Measurements from ENCODE around the gene EML6. TPM values are rescaled to one million over a fixed set of nuclear protein-coding genes. Genes with fewer than 3 reads are reported as not detected.

Gene EML6
- total and polyA plus RNA-seq, 7 donors, result 0.38 to 9.3 (median 2.5) TPM

DNA sequence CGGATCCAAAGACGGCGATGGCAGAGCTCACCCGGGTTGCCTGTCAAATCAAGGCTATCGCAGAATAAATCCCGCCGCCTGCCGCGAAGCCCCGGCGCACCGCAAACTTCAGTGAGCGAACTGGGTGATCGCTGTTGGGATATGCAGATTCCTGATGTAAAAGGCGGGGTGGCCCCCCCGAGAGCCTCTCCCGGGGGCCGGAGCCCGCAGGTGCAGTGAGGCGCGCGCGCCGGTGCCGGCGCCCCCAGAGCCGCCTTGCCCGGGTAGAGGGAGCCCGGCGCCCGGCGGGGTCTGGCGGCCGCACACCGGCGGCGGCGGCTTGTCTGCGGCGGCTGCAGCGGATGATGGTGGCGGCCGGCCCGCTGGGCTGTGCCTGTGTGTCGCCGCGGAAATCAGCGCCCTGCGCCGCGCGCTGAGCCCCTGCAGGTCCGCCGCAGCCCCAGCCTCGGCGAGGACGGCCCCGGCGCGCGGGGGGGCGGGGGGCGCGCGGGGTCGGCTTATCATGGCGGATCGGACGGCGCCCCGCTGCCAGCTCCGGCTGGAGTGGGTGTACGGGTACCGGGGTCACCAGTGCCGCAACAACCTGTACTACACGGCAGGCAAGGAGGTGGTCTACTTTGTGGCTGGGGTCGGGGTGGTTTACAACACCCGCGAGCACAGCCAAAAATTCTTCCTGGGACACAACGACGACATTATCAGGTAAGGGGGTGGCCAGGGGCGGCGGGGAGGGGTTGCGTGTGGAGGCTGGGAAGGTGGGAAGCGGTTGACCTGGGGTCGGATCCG is 1.3 kb downstream of the EML6 start:
- Histone ChIP-seq H3K27ac (no peak overlapping the region), H3K36me3 (ENCODE audit: insufficient read depth in 1 of 2, low read depth in 1 of 2) (no peaks in the 10 kb centered on the region), H3K4me3 (peak overlapping the region; percentile 88), H3K27me3 (ENCODE audit: insufficient read depth in 3 of 3, low read length in 2 of 3) (no peaks in the 10 kb centered on the region), H3K4me1 (no peaks in the 10 kb centered on the region), H3K9me3 (no peaks in the 10 kb centered on the region)
- TF ChIP-seq, protein P1, sequence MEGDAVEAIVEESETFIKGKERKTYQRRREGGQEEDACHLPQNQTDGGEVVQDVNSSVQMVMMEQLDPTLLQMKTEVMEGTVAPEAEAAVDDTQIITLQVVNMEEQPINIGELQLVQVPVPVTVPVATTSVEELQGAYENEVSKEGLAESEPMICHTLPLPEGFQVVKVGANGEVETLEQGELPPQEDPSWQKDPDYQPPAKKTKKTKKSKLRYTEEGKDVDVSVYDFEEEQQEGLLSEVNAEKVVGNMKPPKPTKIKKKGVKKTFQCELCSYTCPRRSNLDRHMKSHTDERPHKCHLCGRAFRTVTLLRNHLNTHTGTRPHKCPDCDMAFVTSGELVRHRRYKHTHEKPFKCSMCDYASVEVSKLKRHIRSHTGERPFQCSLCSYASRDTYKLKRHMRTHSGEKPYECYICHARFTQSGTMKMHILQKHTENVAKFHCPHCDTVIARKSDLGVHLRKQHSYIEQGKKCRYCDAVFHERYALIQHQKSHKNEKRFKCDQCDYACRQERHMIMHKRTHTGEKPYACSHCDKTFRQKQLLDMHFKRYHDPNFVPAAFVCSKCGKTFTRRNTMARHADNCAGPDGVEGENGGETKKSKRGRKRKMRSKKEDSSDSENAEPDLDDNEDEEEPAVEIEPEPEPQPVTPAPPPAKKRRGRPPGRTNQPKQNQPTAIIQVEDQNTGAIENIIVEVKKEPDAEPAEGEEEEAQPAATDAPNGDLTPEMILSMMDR (IDR thresholded peaks at IDR 0.05), result no peak
- no peak for ATAC-seq
- intact Hi-C loops (cut with DNase I), result loop anchor here in 1 of 2 donors (2.0 to 10.0 kb wide), 2 partner anchors 114 to 450 kb away; no protein-coding TSS in a partner anchor
- peak; percentile 32 to 51 for DNase-seq
- WGBS, 3 donors, result 2% methylated on average over 82 to 87 of the region's 87 CpGs

DNA sequence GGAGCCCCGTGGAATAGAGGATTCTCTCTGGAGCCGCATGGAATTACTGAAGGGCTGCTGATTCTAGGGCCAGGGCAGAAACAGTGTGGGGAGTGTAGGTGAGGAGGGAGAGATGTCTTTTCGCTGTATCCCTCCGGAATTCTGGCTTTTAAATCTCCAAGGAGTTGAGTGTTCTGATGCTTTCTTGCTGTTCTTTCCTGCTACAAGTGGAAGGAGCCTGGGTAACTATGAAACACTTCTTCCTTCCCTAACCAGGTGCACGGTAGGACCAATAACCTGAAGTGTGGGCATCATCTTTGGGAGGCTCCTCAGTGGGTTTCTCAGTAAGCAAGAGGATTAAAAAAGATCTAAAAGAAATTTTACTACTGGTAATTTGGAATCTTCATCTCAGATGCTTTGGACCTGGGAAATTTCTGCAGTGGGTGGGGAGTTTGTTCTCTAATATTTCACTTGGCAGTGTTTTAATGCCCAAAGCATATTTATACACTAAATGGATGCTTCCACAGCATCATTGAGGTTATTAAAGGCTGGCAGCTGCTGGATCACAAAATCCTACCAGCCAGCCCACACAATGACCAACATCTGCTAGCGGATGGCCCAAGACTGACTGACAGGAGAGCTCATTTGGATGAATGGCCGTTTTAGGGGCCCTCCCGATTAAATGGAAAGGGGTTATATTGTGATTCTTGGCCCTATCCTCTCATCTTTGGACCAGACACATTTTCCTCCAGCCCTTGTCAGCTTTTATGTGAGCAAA is 2.1 kb downstream of the EML6 start:
- H3K9me3 ChIP-seq, result no peaks in the 10 kb centered on the region
- H3K4me3 ChIP-seq, result peak overlapping the region; percentile 88
- TF ChIP-seq, protein P1 (IDR thresholded peaks at IDR 0.05), result no peak
- no peaks in the 10 kb centered on the region for H3K36me3 ChIP-seq (ENCODE audit: insufficient read depth in 1 of 2, low read depth in 1 of 2)
- ATAC-seq, result no peak
- no peak overlapping the region for H3K27ac ChIP-seq
- no peaks in the 10 kb centered on the region for H3K4me1 ChIP-seq
- WGBS, 3 donors, result 35 to 42% (median 37%) methylated on average over 8 of the region's 8 CpGs
- no peak for DNase-seq
- intact Hi-C loops (cut with DNase I), result loop anchor here in 1 of 2 donors (2.0 to 10.0 kb wide), 2 partner anchors 113 to 449 kb away; no protein-coding TSS in a partner anchor
- no peaks in the 10 kb centered on the region for H3K27me3 ChIP-seq (ENCODE audit: insufficient read depth in 3 of 3, low read length in 2 of 3)

DNA sequence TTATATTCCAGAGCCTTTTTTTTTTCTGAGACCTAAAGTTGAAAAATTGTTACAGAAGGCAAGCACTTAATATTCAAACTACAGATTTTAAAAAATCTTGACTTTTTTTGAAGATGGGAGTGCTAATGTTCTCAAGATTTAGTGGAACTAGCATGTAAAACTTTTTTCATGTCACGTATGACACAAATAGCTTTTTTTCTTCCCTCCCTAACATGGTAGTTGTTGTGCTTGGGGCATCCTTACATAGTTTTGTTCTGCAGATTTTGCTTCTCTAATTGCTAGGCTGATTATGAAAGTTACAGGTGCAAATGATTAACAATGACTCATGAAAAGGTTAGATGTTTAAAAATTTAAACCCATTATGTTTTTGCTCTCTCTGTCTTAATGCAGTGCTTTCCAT is 3.0 kb downstream of the EML6 start:
- no peak overlapping the region for H3K4me3 ChIP-seq
- TF ChIP-seq, protein P1 (IDR thresholded peaks at IDR 0.05), result no peak
- H3K36me3 ChIP-seq (ENCODE audit: insufficient read depth in 1 of 2, low read depth in 1 of 2), result no peaks in the 10 kb centered on the region
- WGBS, 3 donors, result 89 to 94% (median 91%) methylated on average over 1 of the region's 1 CpG
- DNase-seq (no peak), ATAC-seq (no peak)
- no peaks in the 10 kb centered on the region for H3K9me3 ChIP-seq
- no peaks in the 10 kb centered on the region for H3K27me3 ChIP-seq (ENCODE audit: insufficient read depth in 3 of 3, low read length in 2 of 3)
- H3K4me1 ChIP-seq, result no peaks in the 10 kb centered on the region
- intact Hi-C loops (cut with DNase I), result loop anchor here in 1 of 2 donors (10.0 kb wide), 1 partner anchor 448 kb away; no protein-coding TSS in a partner anchor
- H3K27ac ChIP-seq, result no peak overlapping the region

DNA sequence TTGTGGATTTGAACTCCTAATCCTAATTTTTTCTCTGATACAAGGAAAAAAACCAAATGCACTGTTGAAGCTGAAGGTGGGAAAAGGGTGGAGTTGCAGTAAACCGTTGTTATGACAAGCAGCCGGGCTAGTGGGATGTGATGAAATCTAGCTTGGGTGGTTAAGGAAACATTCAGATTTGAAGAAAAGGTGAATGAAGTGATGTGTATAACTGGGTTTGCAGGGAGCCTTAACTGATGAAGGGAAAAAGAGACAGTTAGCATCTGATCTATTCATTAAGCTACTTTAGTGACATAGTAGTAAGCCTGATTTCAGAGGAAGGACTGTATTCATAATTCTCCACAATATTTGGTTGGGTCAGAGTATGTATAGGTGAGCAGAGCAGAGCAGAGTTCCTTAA is 3.5 kb downstream of the EML6 start:
- H3K9me3 ChIP-seq, result no peaks in the 10 kb centered on the region
- 67 to 75% (median 73%) methylated on average over 2 of the region's 2 CpGs for WGBS, 3 donors
- intact Hi-C loops (cut with DNase I), result loop anchor here in 1 of 2 donors (10.0 kb wide), 1 partner anchor 448 kb away; no protein-coding TSS in a partner anchor
- DNase-seq (no peak), ATAC-seq (no peak)
- H3K27me3 ChIP-seq (ENCODE audit: insufficient read depth in 3 of 3, low read length in 2 of 3), result no peaks in the 10 kb centered on the region
- TF ChIP-seq, protein P1 (IDR thresholded peaks at IDR 0.05), result no peak
- no peak overlapping the region for H3K4me3 ChIP-seq
- no peak overlapping the region for H3K27ac ChIP-seq
- no peaks in the 10 kb centered on the region for H3K36me3 ChIP-seq (ENCODE audit: insufficient read depth in 1 of 2, low read depth in 1 of 2)
- H3K4me1 ChIP-seq, result no peaks in the 10 kb centered on the region

Measured in psoas muscle (tissue), 8 donors.